ENCODE results near the gene OR10A2. TPM values are rescaled to one million over a fixed set of nuclear protein-coding genes. Genes with fewer than 3 reads are reported as not detected.
"Not testable (repeated sequence)": the region's sequence is repeated elsewhere in the genome, so short reads cannot be mapped to it uniquely, and the experiment has no call there.

Gene OR10A2, protein sequence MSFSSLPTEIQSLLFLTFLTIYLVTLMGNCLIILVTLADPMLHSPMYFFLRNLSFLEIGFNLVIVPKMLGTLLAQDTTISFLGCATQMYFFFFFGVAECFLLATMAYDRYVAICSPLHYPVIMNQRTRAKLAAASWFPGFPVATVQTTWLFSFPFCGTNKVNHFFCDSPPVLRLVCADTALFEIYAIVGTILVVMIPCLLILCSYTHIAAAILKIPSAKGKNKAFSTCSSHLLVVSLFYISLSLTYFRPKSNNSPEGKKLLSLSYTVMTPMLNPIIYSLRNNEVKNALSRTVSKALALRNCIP
- under 1 TPM in 1 of 4 donors, not detected in 3; 0.04 TPM for polyA plus RNA-seq (ENCODE audit: insufficient read length in 4 of 4)

DNA sequence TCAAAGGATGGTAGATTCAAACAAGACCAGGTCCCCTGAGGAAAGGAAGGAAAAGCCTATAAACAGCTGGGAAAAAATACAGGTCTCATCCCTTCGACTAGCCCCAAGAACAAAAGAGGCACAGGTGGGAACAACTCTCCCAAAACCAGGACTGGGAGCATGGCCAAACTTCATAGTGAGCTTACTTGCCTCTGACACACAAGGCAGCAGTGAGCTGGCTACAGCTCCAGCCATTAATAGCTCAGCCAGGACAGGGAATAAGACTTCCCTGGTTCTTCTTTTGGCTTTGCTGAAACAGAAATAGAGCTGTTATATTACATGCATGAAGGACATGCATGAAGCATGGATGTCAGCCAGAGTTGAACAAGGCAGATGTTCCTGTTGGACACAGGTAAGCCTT, at the start of gene OR10A2:
Gene OR10A2 (plus strand): TSS at position 97 of the 400 bp plus-strand sequence. CDS start 6,698 bp downstream, outside the sequence.
- DNase-seq (ENCODE audit: low read depth in 4 of 4, low spot score in 3 of 4): no peak

DNA sequence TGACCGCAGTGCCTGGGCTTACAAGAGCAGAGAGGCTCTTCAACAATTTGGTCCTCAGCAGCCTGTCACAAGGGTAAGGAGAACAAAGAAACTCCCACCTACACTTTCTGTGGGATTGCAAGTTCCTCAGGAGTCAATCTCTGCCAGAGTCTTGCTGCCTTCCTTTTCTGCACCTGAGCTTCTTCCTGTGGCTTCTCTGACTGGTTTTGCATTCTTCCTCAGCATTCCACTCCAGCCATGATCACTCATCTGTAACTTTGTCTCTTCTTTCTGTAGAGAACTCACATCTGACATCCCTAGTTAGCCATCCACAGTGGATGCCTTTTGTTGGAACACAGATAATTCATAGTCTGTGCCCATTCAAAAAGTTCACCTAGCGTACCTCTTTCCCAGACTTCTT, 49.2 kb upstream of the OR10A2 start:
- DNase-seq (ENCODE audit: low read depth in 4 of 4, low spot score in 3 of 4): no peak

DNA sequence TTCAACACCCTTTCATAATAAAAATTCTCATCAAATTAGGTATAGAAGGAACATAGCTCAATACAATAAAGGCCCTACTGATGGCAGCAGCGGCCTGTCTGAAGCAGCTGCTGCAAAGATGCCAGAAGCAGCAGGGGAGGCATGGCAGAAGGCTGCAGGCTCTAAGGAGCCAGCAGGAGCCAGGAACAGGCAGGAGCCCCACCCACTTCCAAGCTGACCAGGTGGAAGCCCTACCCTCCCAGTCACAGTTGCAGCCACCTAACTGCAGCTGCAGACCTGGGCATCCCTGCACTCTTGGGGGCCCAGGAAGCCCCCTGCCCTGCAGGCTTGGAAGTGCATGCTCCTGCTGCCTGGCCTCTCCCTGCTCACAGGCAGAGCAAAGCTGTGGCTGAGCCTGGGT, 45.2 kb upstream of the OR10A2 start:
- DNase-seq (ENCODE audit: low read depth in 4 of 4, low spot score in 3 of 4): no peak

DNA sequence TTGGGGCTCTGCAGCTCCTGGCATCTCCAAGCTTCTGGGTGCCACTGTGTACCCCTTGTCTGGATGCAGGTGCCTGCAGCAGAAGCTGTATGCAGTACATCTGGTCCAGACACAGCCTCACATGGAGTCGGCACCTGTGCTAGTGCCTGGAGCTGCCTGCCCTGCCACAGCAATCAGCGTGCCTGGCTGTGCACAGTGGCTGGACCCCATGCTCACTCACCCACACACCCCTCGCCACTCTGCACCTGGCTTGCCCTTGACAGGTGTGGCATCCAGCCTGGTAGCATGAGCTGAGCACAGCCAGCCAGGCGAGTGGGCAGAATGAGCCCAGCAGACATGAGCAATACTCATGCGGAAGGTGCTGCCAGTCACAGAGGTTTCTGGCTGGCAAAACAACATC, 43.9 kb upstream of the OR10A2 start:
- DNase-seq (ENCODE audit: low read depth in 4 of 4, low spot score in 3 of 4): no peak

DNA sequence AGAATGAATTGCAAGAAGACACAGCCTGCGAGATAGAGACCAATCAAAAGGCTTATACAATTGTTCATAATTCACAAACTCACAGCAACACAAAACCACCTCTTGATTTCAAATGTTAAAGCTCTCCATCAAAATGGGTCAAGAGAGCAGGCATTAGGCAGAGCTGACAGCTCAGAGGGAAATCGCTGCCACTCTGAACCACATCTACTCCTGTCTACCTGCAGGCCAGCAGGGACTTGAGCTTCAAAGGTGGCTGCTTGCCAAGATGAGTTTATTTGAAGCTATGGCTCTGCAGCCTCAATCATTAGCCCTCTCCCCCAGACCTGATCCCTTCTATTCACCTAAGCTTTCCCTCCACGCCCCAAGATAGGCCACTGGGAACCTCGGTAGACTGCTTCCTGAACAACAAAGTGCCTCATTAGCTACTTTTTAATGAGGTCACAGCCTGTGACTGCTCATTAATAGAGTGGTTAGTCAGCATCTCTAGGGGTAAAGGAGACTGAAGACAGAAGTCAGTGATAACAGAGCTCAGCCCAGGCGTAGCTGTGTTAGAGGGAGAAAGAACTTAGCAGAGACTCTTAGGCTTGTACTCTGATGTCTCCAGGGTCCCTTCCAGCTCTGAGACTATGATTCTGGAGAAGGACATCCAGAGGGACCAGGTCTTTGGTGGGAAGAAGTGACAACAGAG, 38.6 kb upstream of the OR10A2 start:
- no peak for DNase-seq (ENCODE audit: low read depth in 4 of 4, low spot score in 3 of 4)

DNA sequence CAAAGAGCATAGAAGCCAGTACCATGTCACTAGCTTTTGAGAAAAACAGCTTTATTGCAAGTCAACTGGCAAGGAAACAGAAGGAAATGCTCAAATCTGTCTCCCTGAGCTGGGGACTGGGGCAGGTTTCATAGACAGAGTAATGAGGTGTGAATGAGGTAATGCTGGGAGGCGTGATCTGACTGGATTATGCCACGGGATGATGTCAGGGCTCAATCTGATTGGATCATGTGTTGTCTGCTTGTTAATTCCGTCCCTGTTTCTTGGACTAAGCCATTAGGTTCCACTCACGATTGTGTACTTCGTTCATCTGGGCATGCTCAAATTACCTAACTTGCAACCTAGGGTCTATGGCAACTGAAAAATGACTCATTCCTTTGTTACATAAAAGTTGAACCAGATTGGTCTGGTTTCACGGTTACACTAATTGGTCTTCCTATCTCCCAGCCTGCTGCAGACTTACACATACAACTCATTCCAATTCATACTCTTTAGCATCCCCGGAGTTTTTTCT, 37.6 kb upstream of the OR10A2 start:
- DNase-seq (ENCODE audit: low read depth in 4 of 4, low spot score in 3 of 4): no peak

DNA sequence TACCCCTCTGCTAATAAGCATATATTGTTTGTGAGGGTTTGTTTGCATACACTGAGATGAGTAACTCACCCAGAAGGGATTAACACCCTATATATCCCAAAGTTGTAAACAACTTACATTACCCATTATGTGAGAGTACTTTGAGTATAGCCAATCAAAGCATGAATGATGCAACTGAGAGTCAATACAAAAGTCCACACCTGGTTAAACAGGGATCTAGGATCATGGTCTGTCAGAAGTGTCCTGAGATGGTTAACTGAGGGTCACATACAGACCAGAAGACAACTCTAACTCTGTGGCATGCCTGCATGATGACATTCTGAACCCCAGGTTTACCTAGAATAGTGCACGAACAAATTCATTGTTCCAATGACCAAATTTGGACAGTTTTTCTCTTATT, 34.8 kb upstream of the OR10A2 start:
- no peak for DNase-seq (ENCODE audit: low read depth in 4 of 4, low spot score in 3 of 4)

DNA sequence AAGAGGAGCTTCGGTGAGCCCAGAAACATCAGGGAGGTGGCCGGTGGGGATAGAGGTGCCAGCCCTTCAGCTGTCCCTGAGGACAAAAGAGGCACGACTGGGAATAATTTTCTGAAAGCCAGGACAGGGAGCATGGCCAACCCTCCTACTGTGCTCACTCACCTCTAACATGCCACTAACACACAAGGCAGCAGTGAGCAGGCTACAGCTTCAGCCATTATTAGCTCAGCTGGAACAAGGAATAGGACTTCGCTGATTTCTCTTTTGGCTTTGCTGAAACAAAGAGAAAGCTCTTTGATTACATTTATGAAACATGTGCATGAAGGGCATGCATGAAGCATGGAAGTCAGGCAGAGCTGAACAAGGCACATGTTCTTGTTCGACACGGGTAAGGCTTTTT, 29.5 kb upstream of the OR10A2 start:
- DNase-seq (ENCODE audit: low read depth in 4 of 4, low spot score in 3 of 4): no peak

DNA sequence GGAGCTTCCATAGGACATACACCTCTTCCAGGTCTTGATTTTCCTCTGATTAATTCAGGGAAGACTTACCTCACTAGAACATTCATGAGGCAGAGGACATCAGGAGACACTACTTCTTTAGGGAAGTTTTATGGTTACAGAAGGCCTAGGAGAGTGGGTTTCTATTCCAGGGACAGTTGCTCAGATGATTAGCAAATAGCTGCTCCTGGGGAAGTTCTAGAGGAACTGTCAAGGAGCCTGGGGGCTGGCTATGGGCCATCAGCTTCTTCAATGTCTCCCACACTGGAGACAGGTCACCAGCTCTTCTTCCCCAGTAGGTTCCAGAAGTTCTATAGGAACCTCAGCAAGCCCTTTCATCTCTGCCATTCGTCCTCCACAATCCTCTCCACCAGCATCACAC, 28.8 kb upstream of the OR10A2 start:
- no peak for DNase-seq (ENCODE audit: low read depth in 4 of 4, low spot score in 3 of 4)

DNA sequence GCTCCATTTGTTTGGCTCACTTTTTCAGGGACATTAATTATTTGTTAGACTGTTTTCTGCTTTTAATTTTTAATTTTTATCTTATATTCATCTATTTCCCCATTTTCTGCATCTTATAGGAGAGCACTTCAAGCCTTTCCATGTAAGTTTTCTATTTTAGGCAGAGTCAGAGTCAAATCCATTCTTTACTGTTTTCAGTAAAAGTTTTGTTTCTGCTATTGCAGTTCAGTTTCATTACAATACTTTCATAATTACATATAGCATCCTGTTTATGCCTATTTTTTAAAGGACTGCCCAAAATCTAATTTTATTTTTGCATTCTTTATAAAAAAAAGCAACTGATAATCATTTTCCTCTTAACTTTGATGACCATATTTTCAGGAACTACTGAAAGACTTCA, 21.2 kb upstream of the OR10A2 start:
- no peak for DNase-seq (ENCODE audit: low read depth in 4 of 4, low spot score in 3 of 4)

DNA sequence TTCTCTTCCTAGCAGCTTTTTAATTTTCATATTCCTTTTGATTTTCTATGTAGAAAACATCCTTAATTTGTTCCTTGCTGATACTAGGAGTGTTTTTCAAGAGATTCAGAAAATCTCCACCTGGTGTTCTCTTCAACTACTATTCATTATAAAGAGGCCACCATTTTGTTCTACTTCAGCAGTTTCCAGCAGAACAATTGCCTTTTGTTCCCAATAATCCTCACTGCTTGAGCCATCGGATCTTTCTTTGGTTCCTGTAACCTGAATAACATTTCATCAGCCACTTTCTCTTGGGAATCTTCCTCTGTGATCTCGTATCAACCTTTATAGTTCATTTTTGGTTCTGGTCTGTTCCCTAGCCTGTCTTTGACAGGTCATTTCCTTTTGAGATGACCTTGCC, 19.2 kb upstream of the OR10A2 start:
- no peak for DNase-seq (ENCODE audit: low read depth in 4 of 4, low spot score in 3 of 4)

DNA sequence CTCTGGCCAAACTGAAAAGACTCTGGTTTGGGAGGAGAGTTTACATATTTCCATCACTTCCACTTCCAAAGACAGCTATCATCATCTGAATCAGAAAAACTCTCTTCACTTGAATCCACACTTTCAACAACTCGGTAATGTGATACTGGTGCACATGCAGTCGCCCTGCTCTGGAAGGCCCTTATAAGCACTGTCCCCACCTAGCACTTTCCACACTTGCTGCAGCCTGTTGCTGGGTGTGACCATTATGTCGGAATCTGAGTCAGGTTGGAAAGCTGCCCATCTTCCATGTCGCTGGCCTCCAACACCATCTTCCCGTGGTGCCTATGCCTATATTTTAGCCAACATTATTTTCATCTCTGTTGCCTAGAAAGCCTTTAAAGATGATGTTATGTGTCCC, 18.5 kb upstream of the OR10A2 start:
- DNase-seq (ENCODE audit: low read depth in 4 of 4, low spot score in 3 of 4): no peak

DNA sequence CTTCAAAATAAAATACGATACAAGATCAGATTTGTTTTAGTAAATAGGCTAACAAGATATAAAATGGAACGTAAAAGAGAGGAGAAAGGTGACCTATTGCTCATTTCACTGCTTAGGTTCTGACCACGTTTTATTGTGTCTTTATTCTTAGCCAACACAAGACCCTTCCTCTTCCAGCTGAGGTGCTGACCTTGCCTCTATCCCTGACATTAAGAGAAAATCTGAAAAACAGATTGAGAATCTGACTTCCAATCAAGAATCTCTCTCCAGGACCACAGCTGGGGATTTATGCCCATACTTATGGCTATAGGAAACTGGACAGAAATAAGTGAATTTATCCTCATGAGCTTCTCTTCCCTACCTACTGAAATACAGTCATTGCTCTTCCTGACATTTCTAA, 17.5 kb upstream of the OR10A2 start, which contains the start of gene OR10A5:
Gene OR10A5 (plus strand): TSS at position 301 of the 400 bp plus-strand sequence. CDS start 0 bp downstream, at position 301.
- DNase-seq (ENCODE audit: low read depth in 4 of 4, low spot score in 3 of 4): no peak

DNA sequence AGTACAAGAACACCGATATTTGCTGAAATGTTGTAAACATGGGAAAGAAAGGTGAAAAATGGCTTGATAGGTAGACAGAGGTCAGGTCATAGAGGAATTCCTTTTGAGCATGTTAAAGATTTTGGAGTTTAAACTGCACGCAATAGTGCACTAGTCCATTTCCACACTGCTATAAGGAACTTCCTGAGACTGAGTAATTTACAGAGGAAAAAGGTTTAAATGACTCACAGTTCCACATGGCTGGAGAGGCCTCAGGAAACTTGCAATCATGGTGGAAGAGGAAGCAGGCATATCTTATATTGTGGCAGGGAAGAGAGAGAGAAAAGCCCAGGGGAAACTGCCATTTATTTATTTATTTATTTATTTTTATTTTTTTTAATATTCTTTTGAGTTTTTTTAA, 12.3 kb upstream of the OR10A2 start:
- no peak for DNase-seq (ENCODE audit: low read depth in 4 of 4, low spot score in 3 of 4)

DNA sequence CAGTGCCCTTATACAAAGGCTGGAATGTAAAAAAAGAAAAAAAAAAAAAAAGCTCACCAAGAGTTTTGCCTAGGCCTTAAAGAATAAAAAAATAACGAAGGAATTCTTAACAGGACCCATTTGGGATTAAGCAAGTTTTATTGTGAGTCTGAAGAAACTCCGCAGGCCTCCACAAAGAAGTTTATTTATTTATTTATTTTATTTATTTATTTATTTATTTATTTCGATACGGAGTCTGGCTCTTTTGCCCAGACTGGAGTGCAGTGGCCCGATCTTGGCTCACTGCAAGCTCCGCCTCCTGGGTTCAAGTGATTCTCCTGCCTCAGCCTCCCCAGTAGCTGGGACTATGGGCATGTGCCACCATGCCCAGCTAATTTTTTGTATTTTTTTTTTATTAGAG, 8.1 kb upstream of the OR10A2 start:
- DNase-seq (ENCODE audit: low read depth in 4 of 4, low spot score in 3 of 4): not testable (repeated sequence)

DNA sequence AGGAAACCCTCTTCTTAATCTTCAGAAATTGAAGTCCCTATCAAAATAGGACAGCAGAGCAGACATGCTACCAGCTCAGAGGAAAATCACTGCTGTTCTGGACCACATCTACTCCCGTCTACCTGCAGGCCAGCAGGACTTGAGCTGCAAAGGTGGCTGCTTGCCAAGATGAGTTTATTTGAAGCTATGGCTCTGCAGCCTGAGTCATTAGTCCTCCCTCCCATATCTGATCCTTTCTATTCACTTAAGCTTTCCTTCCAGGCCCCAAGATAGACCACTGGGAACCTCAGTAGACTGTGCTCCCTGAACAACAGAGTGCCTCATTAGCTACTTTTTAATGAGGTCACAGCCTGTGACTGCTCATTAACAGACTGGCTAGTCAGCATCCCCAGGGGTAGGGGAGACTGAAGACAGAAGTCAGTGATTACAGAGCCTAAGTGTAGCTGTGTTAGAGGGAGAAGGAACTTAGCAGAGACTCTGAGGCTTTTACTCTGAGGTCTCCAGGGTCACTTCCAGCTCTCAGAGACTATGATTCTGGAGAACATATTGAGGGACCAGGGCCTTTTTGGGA, 6.8 kb upstream of the OR10A2 start:
- no peak for DNase-seq (ENCODE audit: low read depth in 4 of 4, low spot score in 3 of 4)

DNA sequence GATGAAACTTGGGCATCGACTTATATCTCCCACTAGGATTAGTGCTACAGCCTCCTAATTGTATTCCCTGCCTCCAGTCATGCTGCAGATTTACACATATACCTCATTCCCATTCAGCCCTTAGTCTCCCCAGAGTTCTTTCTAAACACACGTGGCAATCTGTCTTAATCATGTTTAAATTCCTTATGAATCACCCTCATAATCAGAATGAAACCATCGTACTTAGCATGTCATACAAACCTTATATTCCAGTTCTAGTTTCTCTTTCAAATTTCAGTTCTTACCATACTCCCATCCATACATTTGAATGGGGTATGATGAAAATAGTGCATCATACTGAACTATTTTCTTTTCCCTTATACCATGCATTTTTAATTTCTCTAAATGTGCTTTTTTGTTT, 6.0 kb upstream of the OR10A2 start:
- DNase-seq (ENCODE audit: low read depth in 4 of 4, low spot score in 3 of 4): no peak

DNA sequence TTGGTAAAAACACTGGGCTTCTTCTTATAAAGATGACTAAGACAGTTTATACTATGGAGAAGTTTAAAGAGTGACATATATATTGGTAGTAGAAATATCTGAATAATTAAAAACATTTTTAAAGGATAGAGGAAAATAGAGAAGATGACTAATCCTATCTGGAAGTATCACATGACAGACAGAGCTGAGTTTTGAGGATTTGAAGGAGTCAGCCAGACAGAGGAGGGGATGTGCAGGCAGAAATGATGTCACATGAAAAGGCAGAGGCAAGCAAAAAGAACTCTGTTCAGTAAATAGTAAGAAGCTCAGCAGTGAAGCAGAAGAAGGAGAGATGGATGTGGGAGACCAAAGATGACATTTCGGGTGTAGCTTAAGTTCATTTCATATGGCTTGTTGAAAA, 1.6 kb downstream of the OR10A2 start:
- no peak for DNase-seq (ENCODE audit: low read depth in 4 of 4, low spot score in 3 of 4)

DNA sequence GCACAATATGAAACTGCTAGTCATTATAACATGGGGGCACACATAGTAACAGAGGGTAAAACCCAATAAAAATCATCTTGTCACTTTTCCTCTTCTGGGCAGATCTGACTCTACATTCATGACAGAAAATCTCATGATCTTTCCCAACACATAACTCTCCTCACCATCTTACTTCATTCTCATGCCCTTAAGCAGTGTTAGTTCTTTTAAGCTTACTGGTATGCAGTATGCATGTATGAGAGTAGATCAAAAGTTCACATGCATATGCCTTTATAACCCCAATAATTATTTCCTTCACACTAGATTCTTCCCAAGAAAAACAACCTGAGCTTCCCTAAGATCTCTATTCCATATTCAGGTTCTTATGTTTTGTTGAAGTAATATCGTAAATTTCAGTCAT, 8.4 kb downstream of the OR10A2 start:
- DNase-seq (ENCODE audit: low read depth in 4 of 4, low spot score in 3 of 4): no peak

DNA sequence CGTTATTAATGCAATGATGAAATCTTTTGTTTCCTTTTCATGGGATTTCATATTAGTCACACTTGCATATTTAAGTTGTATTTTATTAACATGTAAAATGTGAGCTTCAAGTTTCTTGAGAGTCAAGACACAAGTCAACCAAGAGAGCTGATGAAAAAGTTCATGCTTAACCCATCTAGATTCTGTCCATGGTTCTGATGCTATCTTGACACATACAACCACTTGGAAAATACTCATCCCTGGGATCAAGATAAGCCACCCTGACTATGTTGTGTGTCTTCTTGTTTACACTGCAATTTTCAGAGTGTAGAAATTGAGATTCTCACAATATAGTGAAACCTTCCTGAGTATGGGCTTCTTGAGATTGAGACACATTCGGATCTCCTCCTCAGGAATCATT, 12.9 kb downstream of the OR10A2 start:
- DNase-seq (ENCODE audit: low read depth in 4 of 4, low spot score in 3 of 4): no peak

DNA sequence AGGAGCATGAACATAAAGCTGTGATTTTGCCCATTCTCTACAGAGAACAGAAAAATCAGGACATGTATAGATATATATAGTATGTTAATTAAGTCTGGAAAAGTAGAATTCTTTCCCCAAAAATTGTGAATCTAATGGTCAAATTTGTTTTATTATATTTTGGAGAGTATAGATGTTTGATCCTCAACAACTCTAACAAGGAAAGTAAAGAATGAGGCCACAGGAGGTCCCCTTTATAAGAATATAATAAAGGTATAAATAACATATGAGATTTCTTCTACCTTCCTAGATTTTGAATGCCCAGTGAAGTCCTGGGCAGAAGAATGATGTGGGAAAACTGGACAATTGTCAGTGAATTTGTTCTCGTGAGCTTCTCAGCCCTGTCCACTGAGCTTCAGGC, 13.5 kb downstream of the OR10A2 start, which contains the start of gene OR10A4:
Gene OR10A4 (plus strand): TSS at position 301 of the 400 bp plus-strand sequence. CDS start 23 bp downstream, at position 324.
- no peak for DNase-seq (ENCODE audit: low read depth in 4 of 4, low spot score in 3 of 4)

DNA sequence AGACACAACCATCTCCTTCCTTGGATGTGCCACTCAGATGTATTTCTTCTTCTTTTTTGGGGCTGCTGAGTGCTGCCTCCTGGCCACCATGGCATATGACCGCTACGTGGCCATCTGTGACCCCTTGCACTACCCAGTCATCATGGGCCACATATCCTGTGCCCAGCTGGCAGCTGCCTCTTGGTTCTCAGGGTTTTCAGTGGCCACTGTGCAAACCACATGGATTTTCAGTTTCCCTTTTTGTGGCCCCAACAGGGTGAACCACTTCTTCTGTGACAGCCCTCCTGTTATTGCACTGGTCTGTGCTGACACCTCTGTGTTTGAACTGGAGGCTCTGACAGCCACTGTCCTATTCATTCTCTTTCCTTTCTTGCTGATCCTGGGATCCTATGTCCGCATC, 14.1 kb downstream of the OR10A2 start:
- no peak for DNase-seq (ENCODE audit: low read depth in 4 of 4, low spot score in 3 of 4)
